HG03135 (cell line): Measurements from ENCODE around the gene MAP4K3.

Source experiments
- ATAC-seq: cut with Tn5 transposase; IDR thresholded peaks from one replicate; pipeline ENCODE4 v1.9.1; 2021; ENCODE audit warnings: mild to moderate bottlenecking, moderate library complexity; ENCODE audit not compliant: unreplicated experiment

Gene MAP4K3

GRCh38 chr2:39202639-39203369 is 234.3 kb downstream of the MAP4K3 start:
- no peak for ATAC-seq
